Activated naive CD4-positive, alpha-beta T cell treated with anti-CD3 and anti-CD28 coated beads for 36 hours (primary cell): ENCODE measurements around the gene HBEGF. TPM values are rescaled to one million over a fixed set of nuclear protein-coding genes. Genes with fewer than 3 reads are reported as not detected.

Experiments used
- CTCF ChIA-PET: fragments of 350-600 bp; sonication (Branson Sonifier 250); formaldehyde crosslinking; loops from one replicate; lab custom pipeline; 2021; ENCODE audit warnings: antibody characterized with exemption; lab: Charles Lee
- DNase-seq: peaks from one replicate; pipeline ENCODE4 v3.0.0-alpha.2; 2020
- H3K27ac Mint-ChIP-seq: one replicate; pipeline ENCODE4 v1.8.0; 2021; ENCODE audit warnings: mild to moderate bottlenecking, mixed read lengths
- H3K27me3 Mint-ChIP-seq: one replicate; pipeline ENCODE4 v1.8.0; 2021; ENCODE audit warnings: low read depth, mixed read lengths
- H3K36me3 Mint-ChIP-seq: one replicate; pipeline ENCODE4 v1.8.0; 2021; ENCODE audit warnings: low read depth, mixed read lengths
- H3K4me1 Mint-ChIP-seq: one replicate; pipeline ENCODE4 v1.8.0; 2021; ENCODE audit warnings: low read depth, mixed read lengths
- H3K4me3 Mint-ChIP-seq: one replicate; pipeline ENCODE4 v1.8.0; 2021; ENCODE audit warnings: mild to moderate bottlenecking, moderate library complexity, mixed read lengths
- H3K9me3 Mint-ChIP-seq: one replicate; pipeline ENCODE4 v1.8.0; 2021; ENCODE audit warnings: mixed read lengths
- intact Hi-C: fragments of 100-400 bp; cut with micrococcal nuclease; formaldehyde crosslinking; loops from one replicate; pipeline ENCODE4 v1.15.1; 2023
- total RNA-seq, 2 experiments: library from RNA; stranded (reverse); gene quantifications; one replicate each; pipeline ENCODE4 v1.2.3, GENCODE V29; 2021

The HBEGF gene
- total RNA-seq, 2 experiments from 2014 or later, result 8.7 to 9.1 TPM

DNA sequence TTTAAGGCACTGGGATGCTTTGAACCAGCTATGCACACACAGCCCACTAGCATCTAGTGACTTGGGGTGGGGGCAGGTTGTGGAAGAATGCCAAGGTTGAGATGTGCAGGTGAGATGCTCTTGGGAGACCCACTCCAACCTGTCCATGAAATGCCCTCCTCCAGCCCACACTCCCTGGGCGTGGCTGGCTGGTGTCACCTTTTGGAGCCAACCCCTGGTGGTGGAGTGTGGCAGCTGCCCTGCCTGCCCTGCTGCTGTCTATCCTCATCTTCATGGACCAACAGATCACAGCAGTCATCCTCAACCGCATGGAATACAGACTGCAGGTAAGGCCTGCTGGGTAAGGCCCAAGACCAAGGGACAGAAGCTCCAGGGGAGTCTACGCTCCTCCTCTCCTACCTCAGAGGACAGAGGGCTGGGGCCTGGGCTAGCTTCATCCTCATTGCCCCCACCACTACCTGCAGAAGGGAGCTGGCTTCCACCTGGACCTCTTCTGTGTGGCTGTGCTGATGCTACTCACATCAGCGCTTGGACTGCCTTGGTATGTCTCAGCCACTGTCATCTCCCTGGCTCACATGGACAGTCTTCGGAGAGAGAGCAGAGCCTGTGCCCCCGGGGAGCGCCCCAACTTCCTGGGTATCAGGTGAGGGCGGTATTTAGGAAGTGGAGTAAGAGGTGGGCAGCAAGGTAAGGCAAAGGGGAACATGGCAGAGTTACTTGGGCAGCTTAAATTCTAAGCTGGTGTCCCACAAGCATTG, 21.0 kb upstream of the HBEGF start:
- no peaks in the 10 kb centered on the region for H3K27me3 Mint-ChIP-seq

DNA sequence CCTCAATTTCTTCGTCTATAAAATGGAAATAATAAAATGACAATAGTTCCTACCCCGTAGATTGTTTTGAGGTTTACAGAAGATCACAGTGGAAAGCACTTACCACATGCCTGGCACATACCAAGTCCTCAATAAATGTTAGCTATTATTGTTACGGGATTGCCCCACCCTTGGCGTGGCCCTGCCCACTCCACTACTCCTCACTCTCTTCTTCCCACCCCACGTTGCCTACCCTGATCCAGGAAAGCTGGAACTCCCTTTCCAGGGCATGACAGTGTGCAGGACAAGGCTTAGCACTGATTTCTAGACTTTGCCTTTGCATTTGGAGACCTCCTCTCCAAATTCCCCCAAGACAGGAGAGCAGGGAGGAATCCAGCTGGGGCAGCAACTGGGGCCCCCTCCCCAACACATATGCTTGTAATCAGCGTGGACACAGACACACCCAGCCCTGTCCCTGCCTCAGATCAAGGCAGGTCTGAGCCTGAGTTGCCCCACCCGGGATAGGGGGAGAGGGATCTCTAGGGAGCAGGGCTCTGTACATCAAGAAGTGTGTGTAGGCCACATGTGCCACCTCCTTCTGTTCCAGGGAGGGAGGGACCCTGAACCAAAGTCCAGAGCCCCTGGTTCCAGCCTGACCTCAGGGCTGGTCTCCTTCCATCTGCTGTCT, 20.3 kb upstream of the HBEGF start:
- Mint-ChIP-seq H3K4me3 (no peak overlapping the region), H3K27me3 (no peaks in the 10 kb centered on the region), H3K36me3 (no peaks in the 10 kb centered on the region), H3K9me3 (no peaks in the 10 kb centered on the region), H3K4me1 (peaks cover 2% of the 10 kb centered on the region), H3K27ac (no peak overlapping the region)
- CTCF ChIA-PET, result interaction anchor here (0.5 to 1.9 kb wide), 7 partner anchors 8 to 268 kb away, joined by 3 to 9 read pairs (median 4); no protein-coding TSS in a partner anchor
- intact Hi-C loops, result no loop called here
- no peak for DNase-seq

More for the DNA sequence above, 21.0 kb upstream of the HBEGF start:
- H3K27ac Mint-ChIP-seq, result no peak overlapping the region
- H3K9me3 Mint-ChIP-seq, result no peaks in the 10 kb centered on the region
- DNase-seq, result no peak
- intact Hi-C loops, result no loop called here
- no peaks in the 10 kb centered on the region for H3K36me3 Mint-ChIP-seq
- H3K4me3 Mint-ChIP-seq, result no peak overlapping the region
- peaks cover 2% of the 10 kb centered on the region for H3K4me1 Mint-ChIP-seq
- CTCF ChIA-PET, result interaction anchor here (0.5 to 1.9 kb wide), 7 partner anchors 9 to 354 kb away, joined by 3 to 9 read pairs (median 3); no protein-coding TSS in a partner anchor

DNA sequence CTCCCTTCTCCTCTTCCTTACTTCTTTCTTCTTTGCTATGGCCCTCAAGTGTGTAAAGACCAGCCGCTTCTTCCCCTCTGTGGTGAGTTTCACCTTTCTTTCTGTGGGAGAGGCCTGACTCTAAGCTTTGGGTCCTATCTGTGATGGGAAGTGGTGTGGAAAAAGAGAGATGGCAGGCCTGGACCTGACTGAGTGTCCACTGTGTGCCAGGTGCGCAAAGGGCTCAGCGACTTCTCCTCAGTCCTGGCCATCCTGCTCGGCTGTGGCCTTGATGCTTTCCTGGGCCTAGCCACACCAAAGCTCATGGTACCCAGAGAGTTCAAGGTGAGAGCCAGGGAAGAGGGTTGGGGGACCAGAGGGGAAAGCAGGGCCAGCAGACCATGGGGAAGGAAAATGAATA, 19.5 kb upstream of the HBEGF start:
- no peak for DNase-seq
- intact Hi-C loops, result no loop called here
- Mint-ChIP-seq H3K27me3 (no peaks in the 10 kb centered on the region), H3K27ac (no peak overlapping the region), H3K36me3 (no peaks in the 10 kb centered on the region), H3K4me1 (peaks cover 2% of the 10 kb centered on the region), H3K4me3 (no peak overlapping the region), H3K9me3 (no peaks in the 10 kb centered on the region)
- CTCF ChIA-PET, result interaction anchor here (1.0 to 8.8 kb wide), 5 partner anchors 8 to 269 kb away, joined by 4 to 127 read pairs (median 9); no protein-coding TSS in a partner anchor

GRCh38 chr5:140365282-140365681, 18.9 kb upstream of the HBEGF start:
- no peak overlapping the region for H3K27ac Mint-ChIP-seq
- CTCF ChIA-PET, result interaction anchor here (0.5 to 8.8 kb wide), 5 partner anchors 9 to 418 kb away, joined by 3 to 127 read pairs (median 6); no protein-coding TSS in a partner anchor
- no peaks in the 10 kb centered on the region for H3K27me3 Mint-ChIP-seq
- DNase-seq, result no peak
- no peaks in the 10 kb centered on the region for H3K36me3 Mint-ChIP-seq
- no peaks in the 10 kb centered on the region for H3K9me3 Mint-ChIP-seq
- H3K4me1 Mint-ChIP-seq, result peaks cover 2% of the 10 kb centered on the region
- intact Hi-C loops, result no loop called here
- no peak overlapping the region for H3K4me3 Mint-ChIP-seq

- DNase-seq, result no peak
- H3K36me3 Mint-ChIP-seq, result no peaks in the 10 kb centered on the region
- intact Hi-C loops, result no loop called here
- no peak overlapping the region for H3K4me3 Mint-ChIP-seq
- H3K9me3 Mint-ChIP-seq, result no peaks in the 10 kb centered on the region
- H3K27me3 Mint-ChIP-seq, result no peaks in the 10 kb centered on the region
- no peak overlapping the region for H3K27ac Mint-ChIP-seq
- CTCF ChIA-PET, result interaction anchor here (1.4 to 8.8 kb wide), 5 partner anchors 9 to 361 kb away, joined by 4 to 127 read pairs (median 11); no protein-coding TSS in a partner anchor
- peaks cover 2% of the 10 kb centered on the region for H3K4me1 Mint-ChIP-seq
These were observed 18.0 kb upstream of the HBEGF start for GRCh38 chr5:140364472-140364765.

- DNase-seq, result no peak
- Mint-ChIP-seq H3K27ac (no peak overlapping the region), H3K9me3 (no peaks in the 10 kb centered on the region), H3K4me3 (peak overlapping the region; percentile 70), H3K27me3 (no peaks in the 10 kb centered on the region), H3K36me3 (no peaks in the 10 kb centered on the region), H3K4me1 (peaks cover 2% of the 10 kb centered on the region)
- CTCF ChIA-PET, result interaction anchor here (0.6 to 8.8 kb wide), 19 partner anchors 9 to 369 kb away, joined by 3 to 127 read pairs (median 4); partner anchors contain the start of gene TMCO6
- intact Hi-C loops, result loop anchor here (1.0 to 2.0 kb wide), 4 partner anchors 192 to 677 kb away; no protein-coding TSS in a partner anchor
These were observed 17.4 kb upstream of the HBEGF start for GRCh38 chr5:140363631-140364471.

- intact Hi-C loops, result loop anchor here (1.0 to 2.0 kb wide), 4 partner anchors 193 to 678 kb away; no protein-coding TSS in a partner anchor
- Mint-ChIP-seq H3K4me1 (peaks cover 2% of the 10 kb centered on the region), H3K9me3 (no peaks in the 10 kb centered on the region), H3K36me3 (no peaks in the 10 kb centered on the region), H3K27me3 (no peaks in the 10 kb centered on the region), H3K4me3 (peak overlapping the region; percentile 70), H3K27ac (no peak overlapping the region)
- DNase-seq, result peak; percentile 92
- CTCF ChIA-PET, result interaction anchor here (0.6 to 8.8 kb wide), 18 partner anchors 9 to 369 kb away, joined by 3 to 127 read pairs (median 4); partner anchors contain the start of gene TMCO6
These were observed 16.6 kb upstream of the HBEGF start for GRCh38 chr5:140362875-140363630.

GRCh38 chr5:140362311-140362710, 15.9 kb upstream of the HBEGF start:
- no peak for DNase-seq
- H3K9me3 Mint-ChIP-seq, result no peaks in the 10 kb centered on the region
- peaks cover 3% of the 10 kb centered on the region for H3K27me3 Mint-ChIP-seq
- H3K27ac Mint-ChIP-seq, result no peak overlapping the region
- no peak overlapping the region for H3K4me3 Mint-ChIP-seq
- H3K36me3 Mint-ChIP-seq, result no peaks in the 10 kb centered on the region
- CTCF ChIA-PET, result interaction anchor here (0.6 to 8.8 kb wide), 8 partner anchors 8 to 303 kb away, joined by 3 to 127 read pairs (median 5); partner anchors contain the start of gene TMCO6
- intact Hi-C loops, result loop anchor here (2.0 kb wide), 1 partner anchor 678 kb away; no protein-coding TSS in a partner anchor
- H3K4me1 Mint-ChIP-seq, result peaks cover 7% of the 10 kb centered on the region

GRCh38 chr5:140361901-140362300, 15.5 kb upstream of the HBEGF start:
- Mint-ChIP-seq H3K27me3 (peaks cover 3% of the 10 kb centered on the region), H3K9me3 (no peaks in the 10 kb centered on the region), H3K27ac (no peak overlapping the region), H3K4me1 (peaks cover 9% of the 10 kb centered on the region), H3K4me3 (no peak overlapping the region), H3K36me3 (no peaks in the 10 kb centered on the region)
- CTCF ChIA-PET, result interaction anchor here (0.6 to 8.8 kb wide), 7 partner anchors 8 to 303 kb away, joined by 3 to 127 read pairs (median 5); no protein-coding TSS in a partner anchor
- no peak for DNase-seq
- intact Hi-C loops, result loop anchor here (2.0 kb wide), 1 partner anchor 679 kb away; no protein-coding TSS in a partner anchor

DNA sequence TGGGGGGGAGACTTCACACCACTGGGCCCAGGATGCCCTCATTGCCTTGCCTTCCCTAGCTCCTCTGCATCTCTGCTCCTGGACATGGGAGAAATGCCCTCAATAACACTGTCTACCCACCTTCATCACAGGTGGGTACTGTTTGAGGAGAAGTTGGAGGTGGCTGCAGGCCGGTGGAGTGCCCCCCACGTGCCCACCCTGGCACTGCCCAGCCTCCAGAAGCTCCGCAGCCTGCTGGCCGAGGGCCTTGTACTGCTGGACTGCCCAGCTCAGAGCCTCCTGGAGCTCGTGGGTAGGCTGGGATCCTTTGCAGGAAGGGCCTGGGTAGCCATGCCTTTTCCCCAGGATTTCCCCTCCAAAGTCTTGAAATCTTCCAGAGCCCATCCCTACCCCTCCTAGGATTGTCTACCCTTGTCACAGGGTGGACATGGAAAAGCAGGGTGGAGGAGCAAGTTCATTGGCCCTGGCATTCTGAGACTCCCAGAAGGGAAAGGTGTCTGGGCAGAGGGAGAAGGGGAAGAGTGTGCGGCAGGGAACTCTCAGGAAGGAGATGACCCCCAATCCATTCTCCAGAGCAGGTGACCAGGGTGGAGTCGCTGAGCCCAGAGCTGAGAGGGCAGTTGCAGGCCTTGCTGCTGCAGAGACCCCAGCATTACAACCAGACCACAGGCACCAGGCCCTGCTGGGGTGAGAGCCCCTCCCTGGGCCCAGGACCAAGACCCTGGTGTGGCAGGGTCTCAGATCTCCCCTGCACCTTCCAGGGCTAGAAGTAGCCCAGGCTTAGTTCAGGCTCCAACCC, 14.5 kb upstream of the HBEGF start:
- no peaks in the 10 kb centered on the region for H3K36me3 Mint-ChIP-seq
- no peaks in the 10 kb centered on the region for H3K9me3 Mint-ChIP-seq
- H3K4me1 Mint-ChIP-seq, result peaks cover 9% of the 10 kb centered on the region
- intact Hi-C loops, result no loop called here
- H3K27me3 Mint-ChIP-seq, result peaks cover 3% of the 10 kb centered on the region
- no peak overlapping the region for H3K27ac Mint-ChIP-seq
- no peak for DNase-seq
- no peak overlapping the region for H3K4me3 Mint-ChIP-seq
- CTCF ChIA-PET, result interaction anchor here (0.6 to 8.8 kb wide), 9 partner anchors 9 to 1189 kb away, joined by 3 to 127 read pairs (median 5); partner anchors contain the start of gene HBEGF
